SU-DHL-6 (cell line): ENCODE data around the gene MAP2K1.

Experiments used
- H2AFZ ChIP-seq: fragments of 200-600 bp; sonication (generic); 2 replicates; pipeline ENCODE4 v1.6.1; 2014; ENCODE audit warnings: low read depth, mild to moderate bottlenecking, moderate library complexity, mixed read lengths, antibody characterized with exemption, low read length; ENCODE audit not compliant: severe bottlenecking
- H3F3A ChIP-seq: fragments of 200-600 bp; shearing (Covaris generic); 2 replicates; pipeline ENCODE4 v1.6.0; 2016; ENCODE audit warnings: antibody characterized with exemption, mild to moderate bottlenecking; ENCODE audit not compliant: insufficient read depth
- H3K27ac ChIP-seq: fragments of 200-600 bp; sonication (generic); 2 replicates; pipeline ENCODE4 v1.5.1; 2016; ENCODE audit warnings: low read depth, mild to moderate bottlenecking, low read length, moderate library complexity, mixed read lengths
- H3K27me3 ChIP-seq: fragments of 200-600 bp; sonication (generic), shearing (Covaris generic); 2 replicates; pipeline ENCODE4 v1.6.0; 2014; ENCODE audit warnings: mild to moderate bottlenecking, low read length
- H3K36me3 ChIP-seq: fragments of 200-600 bp; sonication (generic); 2 replicates; pipeline ENCODE4 v1.6.1; 2014; ENCODE audit warnings: mild to moderate bottlenecking, low read length, mixed read lengths
- H3K4me2 ChIP-seq: fragments of 300-600, 200-600 bp; shearing (Covaris generic), sonication (generic); 2 replicates; pipeline ENCODE4 v1.6.0; 2014; ENCODE audit warnings: low read length, low read depth, mild to moderate bottlenecking; ENCODE audit not compliant: poor library complexity, severe bottlenecking
- H3K4me3 ChIP-seq: fragments of 200-600 bp; sonication (generic); 2 replicates; pipeline ENCODE4 v1.5.1; 2014; ENCODE audit warnings: antibody characterized with exemption, low read length, mild to moderate bottlenecking, mixed read lengths; ENCODE audit not compliant: insufficient read depth, poor library complexity, severe bottlenecking
- H3K79me2 ChIP-seq: fragments of 200-600 bp; sonication (generic); 2 replicates; pipeline ENCODE4 v1.6.1; 2014; ENCODE audit warnings: mild to moderate bottlenecking, low read length, moderate library complexity; ENCODE audit not compliant: insufficient read depth
- H3K9ac ChIP-seq: fragments of 200-600 bp; sonication (generic); 2 replicates; pipeline ENCODE4 v1.7.0; 2014; ENCODE audit warnings: mild to moderate bottlenecking, low read length
- H3K9me2 ChIP-seq: fragments of 200-600 bp; sonication (generic); replicated peaks from 2 replicates; pipeline ENCODE4 v1.6.1; 2014; ENCODE audit warnings: low read length; ENCODE audit not compliant: insufficient read depth
- H3K9me3 ChIP-seq: fragments of 200-600 bp; sonication (generic); 2 replicates; pipeline ENCODE4 v1.6.1; 2014; ENCODE audit warnings: low read length, mixed read lengths; ENCODE audit not compliant: insufficient read depth
- H4K20me1 ChIP-seq: fragments of 200-600 bp; sonication (generic); 2 replicates; pipeline ENCODE4 v1.6.1; 2014; ENCODE audit warnings: low read depth, mild to moderate bottlenecking, antibody characterized with exemption, low read length, moderate library complexity, mixed read lengths
- CTCF ChIP-seq: fragments of 200-600 bp; sonication (generic); IDR thresholded peaks from one replicate; pipeline ENCODE4 v1.5.1; 2017; ENCODE audit warnings: antibody characterized with exemption, mild to moderate bottlenecking, low read length, moderate library complexity; ENCODE audit not compliant: insufficient read depth, poor library complexity, severe bottlenecking
- EZH2phosphoT487 ChIP-seq: fragments of 200-600 bp; sonication (generic), shearing (Covaris generic); conservative IDR thresholded peaks from 2 replicates; pipeline ENCODE4 v1.6.1; 2018; ENCODE audit warnings: mild to moderate bottlenecking, antibody characterized with exemption, low read length, moderate library complexity, mixed read lengths

MAP2K1 gene

GRCh38 chr15:66503780-66504562, 117.3 kb downstream of the MAP2K1 start:
- Histone ChIP-seq H2AFZ (no peak overlapping the region), H4K20me1 (peaks cover 23% of the 10 kb centered on the region), H3K9ac (peak overlapping the region; percentile 94), H3K4me3 (peak overlapping the region; percentile 96), H3K9me3 (no peaks in the 10 kb centered on the region), H3K27ac (peak overlapping the region; percentile 88), H3K36me3 (peaks cover 48% of the 10 kb centered on the region), H3K79me2 (peaks cover 68% of the 10 kb centered on the region), H3K9me2 (no peaks in the 10 kb centered on the region), H3F3A (peaks cover 61% of the 10 kb centered on the region), H3K27me3 (no peaks in the 10 kb centered on the region), H3K4me2 (peak overlapping the region; percentile 98)
- TF ChIP-seq EZH2phosphoT487 (no peak), CTCF (no peak)

- H3K27me3 ChIP-seq, result no peaks in the 10 kb centered on the region
- peaks cover 23% of the 10 kb centered on the region for H4K20me1 ChIP-seq
- peaks cover 51% of the 10 kb centered on the region for H3K36me3 ChIP-seq
- H3K9ac ChIP-seq, result peak within 1 kb of the TSS; percentile 94
- H3K79me2 ChIP-seq, result peaks cover 68% of the 10 kb centered on the region
- TF ChIP-seq EZH2phosphoT487, result no peak
- TF ChIP-seq CTCF, result no peak
- H3F3A ChIP-seq, result peaks cover 53% of the 10 kb centered on the region
- no peaks in the 10 kb centered on the region for H3K9me3 ChIP-seq
- no peaks in the 10 kb centered on the region for H3K9me2 ChIP-seq
- H2AFZ ChIP-seq, result peak within 1 kb of the TSS; percentile 76
- H3K4me2 ChIP-seq, result peak within 1 kb of the TSS; percentile 98
- H3K4me3 ChIP-seq, result peak within 1 kb of the TSS; percentile 96
- H3K27ac ChIP-seq, result peak within 1 kb of the TSS; percentile 88
These were observed 118.1 kb downstream of the MAP2K1 start, which contains the start of the genes RPL4 and ZWILCH for GRCh38 chr15:66504563-66505429. Gene RPL4 (minus strand): TSS chr15:66504855. CDS start chr15:66504790, 65 bp downstream. Gene ZWILCH (plus strand): TSS chr15:66505326. CDS start chr15:66505339, 13 bp downstream.

- Histone ChIP-seq H3K4me2 (peak overlapping the region; percentile 98), H3K36me3 (peaks cover 45% of the 10 kb centered on the region), H3K27ac (peak overlapping the region; percentile 88), H3K9ac (peak overlapping the region; percentile 94), H3K27me3 (no peaks in the 10 kb centered on the region), H4K20me1 (peaks cover 23% of the 10 kb centered on the region), H2AFZ (peak overlapping the region; percentile 76), H3K9me3 (no peaks in the 10 kb centered on the region), H3K9me2 (no peaks in the 10 kb centered on the region), H3F3A (peaks cover 46% of the 10 kb centered on the region), H3K79me2 (peaks cover 68% of the 10 kb centered on the region), H3K4me3 (peak overlapping the region; percentile 96)
- TF ChIP-seq EZH2phosphoT487 (no peak), CTCF (no peak)
These were observed 118.7 kb downstream of the MAP2K1 start for GRCh38 chr15:66505430-66505811.
